Activated T-cell treated with anti-CD3 and anti-CD28 coated beads for 48 hours (primary cell): ENCODE results near the gene BBS1.
"Not testable (repeated sequence)": the region's sequence is repeated elsewhere in the genome, so short reads cannot be mapped to it uniquely, and the experiment has no call there.

Source experiments
- DNase-seq: peaks from one replicate; pipeline ENCODE4 v3.0.0-alpha.2; 2020; ENCODE audit warnings: low read depth

BBS1 gene

DNA sequence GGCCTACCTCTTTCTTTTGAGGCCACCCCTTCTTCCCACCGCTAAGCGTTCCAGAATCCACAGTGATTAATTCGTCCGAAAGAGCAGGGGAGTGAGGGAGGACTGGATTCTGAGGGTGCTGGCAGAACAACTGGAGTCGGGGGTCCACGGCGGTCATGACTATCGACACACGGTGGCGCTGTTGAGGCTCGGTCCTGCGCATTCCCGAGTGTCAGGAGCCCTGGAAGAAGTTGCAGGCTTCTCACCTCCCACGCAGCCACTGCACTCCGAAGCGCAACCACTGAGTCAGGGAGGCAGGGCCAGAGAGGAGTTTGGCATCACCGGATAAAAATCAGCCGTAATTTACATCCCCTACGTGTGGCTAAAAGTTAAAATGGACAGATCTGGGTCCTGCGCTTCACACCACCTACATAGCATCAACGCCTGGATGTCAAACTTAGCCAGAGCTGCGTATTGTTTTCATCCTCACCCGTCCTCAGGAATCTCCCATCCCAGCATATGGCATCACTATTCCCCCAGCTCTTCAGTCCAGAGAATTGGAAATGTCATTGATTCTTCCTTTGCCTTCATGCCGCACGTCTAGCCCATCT is 68.7 kb downstream of the BBS1 start:
- peak; percentile 82 for DNase-seq

GRCh38 chr11:66580803-66581202 is 70.4 kb downstream of the BBS1 start:
- DNase-seq, result no peak

DNA sequence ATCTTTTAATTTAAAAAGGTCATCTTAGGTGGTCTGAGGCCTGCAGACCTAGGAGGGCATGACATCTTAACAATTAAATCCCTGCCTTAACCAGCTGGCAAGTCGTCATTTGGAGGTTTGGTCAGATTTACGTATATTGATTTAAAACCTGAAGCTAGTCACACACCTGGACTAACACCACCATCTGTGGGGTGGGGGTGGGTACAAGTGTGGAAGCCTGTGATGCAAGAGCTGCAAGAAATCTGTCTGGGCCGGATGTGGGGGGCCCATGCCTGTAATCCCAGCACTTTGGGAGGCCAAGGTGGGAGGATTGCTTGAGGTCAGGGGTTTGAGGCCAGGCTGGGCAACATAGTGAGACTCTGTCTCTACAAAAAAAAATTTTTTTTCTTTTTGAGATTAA is 70.8 kb downstream of the BBS1 start:
- no peak for DNase-seq

DNA sequence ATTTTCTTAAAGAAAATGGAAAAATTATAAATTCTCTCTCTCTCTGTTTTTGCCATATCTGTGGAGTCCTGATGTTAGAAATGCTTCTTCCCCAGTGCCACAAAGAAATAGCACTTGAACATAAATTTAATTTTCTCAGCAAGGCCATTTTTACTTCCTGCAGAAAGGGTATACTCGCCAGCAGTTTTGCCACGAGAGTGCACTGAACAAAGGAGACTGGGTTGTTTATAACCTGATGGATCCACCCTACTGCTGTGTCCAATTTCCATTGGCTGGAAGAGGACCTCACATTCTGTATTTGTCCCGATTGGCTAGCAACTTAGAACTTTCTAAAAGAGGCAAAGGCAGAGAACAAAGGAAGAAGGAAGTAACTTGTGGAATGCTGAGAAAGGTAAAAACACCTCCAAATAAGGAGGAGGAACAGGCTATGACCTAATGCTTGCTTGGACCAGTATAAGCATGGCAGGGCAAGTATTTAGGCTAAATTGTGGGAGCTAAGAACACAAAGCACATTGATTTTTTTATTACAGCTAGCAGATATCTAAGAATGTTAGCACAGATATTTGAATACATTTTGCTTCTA is 72.2 kb downstream of the BBS1 start:
- not testable (repeated sequence) for DNase-seq
